ENCODE results near the gene CD274. TPM values are rescaled to one million over a fixed set of nuclear protein-coding genes. Genes with fewer than 3 reads are reported as not detected.

CD274 gene
- total RNA-seq, 1 experiment from 2014 or later: 2.6 TPM

DNA sequence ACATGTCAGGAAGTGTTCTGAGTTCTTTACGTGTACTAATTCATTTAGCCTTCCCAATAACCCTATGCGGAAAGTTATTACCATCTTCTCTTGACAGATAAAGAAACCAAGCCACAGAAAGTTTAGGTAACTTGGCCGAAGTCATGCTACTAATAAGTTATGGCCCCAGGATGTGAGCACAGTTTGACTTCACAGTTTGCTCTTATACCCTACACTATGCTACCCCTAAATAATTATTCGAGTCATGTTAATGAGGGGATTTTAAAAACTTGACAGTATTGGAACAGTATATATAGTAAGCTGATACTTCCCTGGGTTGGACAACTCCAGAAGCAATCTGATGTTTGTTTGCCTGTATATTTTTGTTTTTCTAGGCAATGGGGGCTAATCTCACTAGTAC, 30.6 kb downstream of the CD274 start:
- no TSS peak for BruUV-seq (replicated peaks)
- H3K4me3 Mint-ChIP-seq (ENCODE audit: unreplicated experiment): no peak overlapping the region
- ChIA-PET CTCF (interaction anchor here (1.2 to 1.5 kb wide), 3 partner anchors 31 to 120 kb away, joined by 3 to 7 read pairs (median 4); partner anchors contain the start of gene CD274), POLR2A (no interaction called here)
- no peaks in the 10 kb centered on the region for H3K9me3 Mint-ChIP-seq (ENCODE audit: unreplicated experiment)
- intact Hi-C loops (cut with micrococcal nuclease): no loop called here
- no peaks in the 10 kb centered on the region for H3K27me3 Mint-ChIP-seq (ENCODE audit: insufficient read depth, unreplicated experiment)
- no peaks in the 10 kb centered on the region for H3K36me3 Mint-ChIP-seq (ENCODE audit: insufficient read depth, unreplicated experiment)
- TF ChIP-seq CTCF (IDR thresholded peaks at IDR 0.05; ENCODE audit: unreplicated experiment): no peak
- H3K27ac Mint-ChIP-seq (ENCODE audit: low read depth, unreplicated experiment): no peak overlapping the region
- no peaks in the 10 kb centered on the region for H3K4me1 Mint-ChIP-seq (ENCODE audit: insufficient read depth, unreplicated experiment)
- no peak for DNase-seq (ENCODE audit: unreplicated experiment)

DNA sequence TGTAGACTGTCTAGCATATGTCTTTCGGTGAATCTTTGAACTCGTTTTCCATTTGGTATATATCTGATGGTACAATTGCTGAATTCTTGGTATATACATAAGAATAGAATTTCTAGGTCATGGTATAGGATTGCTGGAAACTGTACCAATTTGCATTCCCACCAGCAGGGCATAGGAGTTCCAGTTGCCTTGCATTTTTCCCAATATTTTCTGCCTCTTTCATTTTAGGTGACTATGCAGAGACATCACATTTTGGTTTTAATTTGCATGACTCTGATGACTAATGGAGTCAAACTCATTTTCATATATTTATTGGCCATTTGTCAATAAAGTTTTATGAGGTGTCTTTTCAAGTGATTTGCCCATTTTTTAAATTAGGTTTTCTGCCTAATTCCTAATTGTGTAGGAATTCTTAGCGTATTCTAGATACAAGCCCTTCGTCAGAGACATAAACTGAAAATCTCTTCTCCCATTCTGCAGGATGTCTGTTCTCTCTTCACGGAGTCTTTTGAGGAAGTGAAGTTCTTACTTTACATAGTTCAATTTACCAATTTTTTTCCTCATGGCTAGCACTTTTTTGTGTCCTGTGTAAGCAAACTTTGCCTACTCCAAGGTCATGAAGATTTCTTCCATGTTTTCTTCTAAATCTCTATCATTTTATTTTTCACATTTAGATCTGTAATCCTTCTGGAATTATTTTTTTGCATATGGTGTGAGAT, 31.1 kb downstream of the CD274 start:
- TF ChIP-seq CTCF (IDR thresholded peaks at IDR 0.05; ENCODE audit: unreplicated experiment): no peak
- intact Hi-C loops (cut with micrococcal nuclease): no loop called here
- BruUV-seq (replicated peaks): no TSS peak
- no peaks in the 10 kb centered on the region for H3K4me1 Mint-ChIP-seq (ENCODE audit: insufficient read depth, unreplicated experiment)
- CTCF ChIA-PET: interaction anchor here (0.9 kb wide), 1 partner anchor 18 kb away, joined by 3 read pairs; no protein-coding TSS in a partner anchor
- no peaks in the 10 kb centered on the region for H3K27me3 Mint-ChIP-seq (ENCODE audit: insufficient read depth, unreplicated experiment)
- H3K9me3 Mint-ChIP-seq (ENCODE audit: unreplicated experiment): no peaks in the 10 kb centered on the region
- no peak overlapping the region for H3K4me3 Mint-ChIP-seq (ENCODE audit: unreplicated experiment)
- no peak overlapping the region for H3K27ac Mint-ChIP-seq (ENCODE audit: low read depth, unreplicated experiment)
- no peak for DNase-seq (ENCODE audit: unreplicated experiment)
- H3K36me3 Mint-ChIP-seq (ENCODE audit: insufficient read depth, unreplicated experiment): no peaks in the 10 kb centered on the region
- POLR2A ChIA-PET: no interaction called here

DNA sequence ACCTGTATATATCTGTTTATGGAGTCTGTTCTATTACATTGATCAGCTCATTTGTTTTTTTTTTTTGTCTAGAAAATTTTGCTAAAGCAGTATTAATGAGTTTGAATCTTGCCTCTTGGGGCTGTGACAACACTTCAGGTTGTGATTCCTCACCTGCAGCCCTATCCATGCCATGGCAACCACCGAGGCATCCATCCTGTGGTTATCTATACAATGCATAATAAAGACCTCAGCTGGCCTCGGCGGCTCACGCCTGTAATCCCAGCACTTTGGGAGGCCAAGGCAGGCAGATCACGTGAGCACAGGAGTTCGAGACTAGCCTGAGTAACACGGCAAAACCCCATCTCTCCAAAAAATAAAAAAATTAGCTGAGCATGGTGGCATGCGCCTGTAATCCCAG, 31.9 kb downstream of the CD274 start:
- BruUV-seq (replicated peaks): no TSS peak
- H3K4me1 Mint-ChIP-seq (ENCODE audit: insufficient read depth, unreplicated experiment): no peaks in the 10 kb centered on the region
- TF ChIP-seq CTCF (IDR thresholded peaks at IDR 0.05; ENCODE audit: unreplicated experiment): no peak
- DNase-seq (ENCODE audit: unreplicated experiment): no peak
- POLR2A ChIA-PET: no interaction called here
- no peaks in the 10 kb centered on the region for H3K27me3 Mint-ChIP-seq (ENCODE audit: insufficient read depth, unreplicated experiment)
- CTCF ChIA-PET: interaction anchor here (0.6 to 1.1 kb wide), 4 partner anchors 19 to 231 kb away, joined by 3 to 5 read pairs (median 3); partner anchors contain the start of gene CD274
- H3K4me3 Mint-ChIP-seq (ENCODE audit: unreplicated experiment): no peak overlapping the region
- intact Hi-C loops (cut with micrococcal nuclease): no loop called here
- H3K36me3 Mint-ChIP-seq (ENCODE audit: insufficient read depth, unreplicated experiment): no peaks in the 10 kb centered on the region
- no peak overlapping the region for H3K27ac Mint-ChIP-seq (ENCODE audit: low read depth, unreplicated experiment)
- H3K9me3 Mint-ChIP-seq (ENCODE audit: unreplicated experiment): no peaks in the 10 kb centered on the region

DNA sequence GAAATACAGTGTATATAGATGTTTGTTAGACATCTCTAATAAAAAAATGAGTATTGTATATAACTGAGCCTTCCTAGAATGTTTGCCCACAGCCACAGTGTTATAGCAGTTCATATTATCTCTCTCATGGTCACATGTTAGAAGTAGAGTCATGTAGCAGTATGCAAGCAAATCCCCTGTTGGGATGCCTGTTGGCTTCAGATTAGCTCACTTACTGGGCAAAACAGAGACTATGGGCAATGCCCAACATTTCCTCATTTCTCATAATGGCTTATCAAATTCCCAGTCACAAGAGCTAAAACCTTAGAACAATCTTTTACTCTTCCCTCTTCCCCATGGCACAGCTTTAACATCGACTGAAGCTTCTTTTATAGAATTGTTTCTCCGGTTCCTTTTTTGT, 33.0 kb downstream of the CD274 start:
- intact Hi-C loops (cut with micrococcal nuclease): no loop called here
- no peaks in the 10 kb centered on the region for H3K9me3 Mint-ChIP-seq (ENCODE audit: unreplicated experiment)
- no peak overlapping the region for H3K4me3 Mint-ChIP-seq (ENCODE audit: unreplicated experiment)
- no peak overlapping the region for H3K27ac Mint-ChIP-seq (ENCODE audit: low read depth, unreplicated experiment)
- CTCF ChIA-PET: interaction anchor here (0.7 kb wide), 1 partner anchor 929 kb away, joined by 3 read pairs; the partner anchor contains the start of gene UHRF2
- DNase-seq (ENCODE audit: unreplicated experiment): no peak
- POLR2A ChIA-PET: interaction anchor here (0.9 kb wide), 1 partner anchor 33 kb away, joined by 4 read pairs; the partner anchor contains the start of gene CD274
- TF ChIP-seq CTCF (IDR thresholded peaks at IDR 0.05; ENCODE audit: unreplicated experiment): no peak
- H3K36me3 Mint-ChIP-seq (ENCODE audit: insufficient read depth, unreplicated experiment): no peaks in the 10 kb centered on the region
- H3K27me3 Mint-ChIP-seq (ENCODE audit: insufficient read depth, unreplicated experiment): no peaks in the 10 kb centered on the region
- no peaks in the 10 kb centered on the region for H3K4me1 Mint-ChIP-seq (ENCODE audit: insufficient read depth, unreplicated experiment)
- BruUV-seq (replicated peaks): no TSS peak

Measured in MCF 10A (cell line).